Measurements from ENCODE around the gene KPNA3. TPM values are rescaled to one million over a fixed set of nuclear protein-coding genes. Genes with fewer than 3 reads are reported as not detected.

The KPNA3 gene
- total RNA-seq, 1 donor from 2014 or later: 46.6 TPM

DNA sequence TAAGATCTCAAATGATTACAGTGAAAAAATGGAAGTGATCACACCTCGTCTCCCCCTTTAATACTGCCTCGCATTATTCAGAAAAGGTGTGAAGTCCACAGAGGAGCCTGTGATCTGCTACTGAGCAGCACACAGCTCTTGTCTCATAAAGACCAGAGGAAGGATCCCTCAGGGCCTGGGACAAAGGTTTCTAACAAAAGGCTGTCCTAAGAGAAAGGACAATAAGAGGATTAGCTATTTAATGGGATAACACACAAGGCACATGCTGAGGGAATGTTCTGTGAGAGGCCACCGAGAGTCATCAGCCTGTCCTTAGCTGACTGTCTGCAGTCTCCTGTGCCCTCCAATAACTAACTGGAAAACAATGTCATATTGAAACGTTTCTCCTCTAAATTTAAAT is 127.9 kb downstream of the KPNA3 start:
- Mint-ChIP-seq H3K27me3 (ENCODE audit: unreplicated experiment) (no peaks in the 10 kb centered on the region), H3K27ac (ENCODE audit: unreplicated experiment) (no peak overlapping the region), H3K36me3 (ENCODE audit: unreplicated experiment) (no peaks in the 10 kb centered on the region), H3K4me1 (ENCODE audit: low read depth, unreplicated experiment) (peaks cover 1% of the 10 kb centered on the region), H3K4me3 (ENCODE audit: unreplicated experiment) (no peak overlapping the region), H3K9me3 (ENCODE audit: unreplicated experiment) (no peaks in the 10 kb centered on the region)
- DNase-seq: no peak
- TF ChIP-seq, protein P1, sequence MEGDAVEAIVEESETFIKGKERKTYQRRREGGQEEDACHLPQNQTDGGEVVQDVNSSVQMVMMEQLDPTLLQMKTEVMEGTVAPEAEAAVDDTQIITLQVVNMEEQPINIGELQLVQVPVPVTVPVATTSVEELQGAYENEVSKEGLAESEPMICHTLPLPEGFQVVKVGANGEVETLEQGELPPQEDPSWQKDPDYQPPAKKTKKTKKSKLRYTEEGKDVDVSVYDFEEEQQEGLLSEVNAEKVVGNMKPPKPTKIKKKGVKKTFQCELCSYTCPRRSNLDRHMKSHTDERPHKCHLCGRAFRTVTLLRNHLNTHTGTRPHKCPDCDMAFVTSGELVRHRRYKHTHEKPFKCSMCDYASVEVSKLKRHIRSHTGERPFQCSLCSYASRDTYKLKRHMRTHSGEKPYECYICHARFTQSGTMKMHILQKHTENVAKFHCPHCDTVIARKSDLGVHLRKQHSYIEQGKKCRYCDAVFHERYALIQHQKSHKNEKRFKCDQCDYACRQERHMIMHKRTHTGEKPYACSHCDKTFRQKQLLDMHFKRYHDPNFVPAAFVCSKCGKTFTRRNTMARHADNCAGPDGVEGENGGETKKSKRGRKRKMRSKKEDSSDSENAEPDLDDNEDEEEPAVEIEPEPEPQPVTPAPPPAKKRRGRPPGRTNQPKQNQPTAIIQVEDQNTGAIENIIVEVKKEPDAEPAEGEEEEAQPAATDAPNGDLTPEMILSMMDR (IDR thresholded peaks at IDR 0.05; ENCODE audit: partially characterized antibody, unreplicated experiment): no peak

DNA sequence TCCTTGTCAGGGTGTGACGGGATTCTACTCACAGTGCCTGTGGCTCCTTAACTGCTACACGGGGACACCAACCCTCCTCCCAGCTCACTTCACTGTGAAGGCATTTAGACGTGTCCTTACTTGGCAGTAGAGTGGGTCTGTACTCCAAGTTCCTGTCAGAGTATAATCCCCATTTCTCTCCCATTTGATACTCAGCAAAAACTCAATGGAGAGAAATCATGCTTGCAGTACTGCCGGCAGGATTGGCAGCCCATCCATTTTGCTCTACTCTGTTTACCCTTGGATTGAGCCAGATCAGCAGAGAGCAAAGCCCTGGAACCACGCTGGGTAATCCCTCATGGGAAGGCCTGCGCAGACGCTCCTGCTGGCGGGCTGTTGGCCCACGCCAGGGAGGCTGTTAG is 135.2 kb downstream of the KPNA3 start:
- Mint-ChIP-seq H3K27me3 (ENCODE audit: unreplicated experiment) (no peaks in the 10 kb centered on the region), H3K4me1 (ENCODE audit: low read depth, unreplicated experiment) (peaks cover 9% of the 10 kb centered on the region), H3K27ac (ENCODE audit: unreplicated experiment) (no peak overlapping the region), H3K4me3 (ENCODE audit: unreplicated experiment) (no peak overlapping the region), H3K36me3 (ENCODE audit: unreplicated experiment) (no peaks in the 10 kb centered on the region), H3K9me3 (ENCODE audit: unreplicated experiment) (peaks cover 2% of the 10 kb centered on the region)
- DNase-seq: no peak
- TF ChIP-seq, protein P1 (IDR thresholded peaks at IDR 0.05; ENCODE audit: partially characterized antibody, unreplicated experiment): no peak

DNA sequence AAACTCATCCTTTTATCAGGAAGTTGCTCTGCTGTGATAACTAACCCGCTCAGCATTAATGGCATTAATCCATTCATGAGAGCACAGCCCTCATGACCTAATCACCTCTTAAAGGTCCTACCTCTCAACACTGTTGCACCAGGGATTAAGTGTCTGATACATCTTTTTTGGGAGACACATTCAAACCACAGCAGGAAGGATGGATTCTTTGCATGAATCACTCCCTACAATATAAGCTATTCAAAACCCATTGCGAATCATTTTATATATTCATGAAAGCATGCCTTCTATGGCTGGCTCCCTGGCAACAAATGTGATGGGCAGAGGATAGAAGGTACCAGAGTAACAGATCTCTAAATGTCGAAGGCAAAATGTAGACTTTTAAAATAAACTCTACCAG is 136.6 kb downstream of the KPNA3 start:
- Mint-ChIP-seq H3K27ac (ENCODE audit: unreplicated experiment) (no peak overlapping the region), H3K4me3 (ENCODE audit: unreplicated experiment) (no peak overlapping the region), H3K4me1 (ENCODE audit: low read depth, unreplicated experiment) (peaks cover 12% of the 10 kb centered on the region), H3K27me3 (ENCODE audit: unreplicated experiment) (peaks cover 3% of the 10 kb centered on the region), H3K9me3 (ENCODE audit: unreplicated experiment) (peaks cover 3% of the 10 kb centered on the region), H3K36me3 (ENCODE audit: unreplicated experiment) (no peaks in the 10 kb centered on the region)
- DNase-seq: no peak
- TF ChIP-seq, protein P1 (IDR thresholded peaks at IDR 0.05; ENCODE audit: partially characterized antibody, unreplicated experiment): no peak

DNA sequence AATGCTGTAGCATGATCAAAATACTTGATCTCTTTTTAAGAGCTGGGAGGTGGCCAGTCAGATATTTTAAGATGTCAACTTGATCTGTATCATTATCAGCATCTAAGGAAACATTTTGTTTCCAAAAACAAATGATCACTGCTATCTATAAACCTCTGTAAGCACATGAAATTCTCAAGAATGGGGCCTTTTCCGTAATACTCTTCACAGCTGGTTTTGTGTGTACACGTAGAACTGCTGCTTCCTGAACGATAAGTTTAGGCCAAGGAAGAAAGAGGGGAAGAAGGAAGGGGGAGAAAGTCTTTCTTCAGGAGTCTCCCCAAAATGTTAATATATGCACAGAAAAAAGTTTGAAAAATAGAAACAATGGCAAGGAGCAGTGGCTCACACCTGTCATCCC is 138.5 kb downstream of the KPNA3 start:
- peaks cover 12% of the 10 kb centered on the region for H3K4me1 Mint-ChIP-seq (ENCODE audit: low read depth, unreplicated experiment)
- H3K9me3 Mint-ChIP-seq (ENCODE audit: unreplicated experiment): peaks cover 3% of the 10 kb centered on the region
- H3K27me3 Mint-ChIP-seq (ENCODE audit: unreplicated experiment): peaks cover 3% of the 10 kb centered on the region
- TF ChIP-seq, protein P1 (IDR thresholded peaks at IDR 0.05; ENCODE audit: partially characterized antibody, unreplicated experiment): no peak
- no peak overlapping the region for H3K4me3 Mint-ChIP-seq (ENCODE audit: unreplicated experiment)
- no peaks in the 10 kb centered on the region for H3K36me3 Mint-ChIP-seq (ENCODE audit: unreplicated experiment)
- H3K27ac Mint-ChIP-seq (ENCODE audit: unreplicated experiment): no peak overlapping the region
- no peak for DNase-seq

DNA sequence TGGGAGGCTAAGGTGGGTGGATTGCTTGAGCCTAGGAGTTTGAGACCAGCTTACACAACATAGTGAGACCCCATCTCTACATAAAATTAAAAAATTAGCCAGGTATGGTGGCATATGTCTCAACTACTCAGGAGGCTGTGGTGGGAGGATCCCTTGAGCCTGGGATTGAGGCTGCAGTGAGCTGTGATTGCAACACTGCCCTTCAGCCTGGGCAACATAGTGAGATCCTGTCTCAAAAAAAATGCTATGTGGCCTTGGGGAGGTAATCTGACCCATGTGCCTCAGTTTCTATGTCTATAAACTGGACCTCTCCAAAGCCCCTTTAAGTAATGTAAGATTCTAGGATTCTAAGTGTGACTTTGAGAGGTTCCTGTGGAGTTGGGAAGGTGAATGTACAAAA is 139.0 kb downstream of the KPNA3 start:
- no peak overlapping the region for H3K4me3 Mint-ChIP-seq (ENCODE audit: unreplicated experiment)
- peaks cover 12% of the 10 kb centered on the region for H3K4me1 Mint-ChIP-seq (ENCODE audit: low read depth, unreplicated experiment)
- no peak overlapping the region for H3K27ac Mint-ChIP-seq (ENCODE audit: unreplicated experiment)
- DNase-seq: no peak
- no peaks in the 10 kb centered on the region for H3K36me3 Mint-ChIP-seq (ENCODE audit: unreplicated experiment)
- H3K9me3 Mint-ChIP-seq (ENCODE audit: unreplicated experiment): peaks cover 3% of the 10 kb centered on the region
- TF ChIP-seq, protein P1 (IDR thresholded peaks at IDR 0.05; ENCODE audit: partially characterized antibody, unreplicated experiment): no peak
- H3K27me3 Mint-ChIP-seq (ENCODE audit: unreplicated experiment): peaks cover 3% of the 10 kb centered on the region

Data from glutamatergic neuron (in vitro differentiated cells).